Stimulated activated CD8-positive, alpha-beta memory T cell treated with anti-CD3 and anti-CD28 coated beads, Interleukin-12 subunit alpha, Interleukin-12 subunit beta, amount 100 ng/mL, for 1 hour (primary cell): Measurements from ENCODE around the gene OR3A1.
"Not testable (repeated sequence)": the region's sequence is repeated elsewhere in the genome, so short reads cannot be mapped to it uniquely, and the experiment has no call there.

Source experiments
- DNase-seq: peaks from one replicate; pipeline ENCODE4 v3.0.0-alpha.2; 2020; ENCODE audit warnings: low read depth

Gene OR3A1, protein sequence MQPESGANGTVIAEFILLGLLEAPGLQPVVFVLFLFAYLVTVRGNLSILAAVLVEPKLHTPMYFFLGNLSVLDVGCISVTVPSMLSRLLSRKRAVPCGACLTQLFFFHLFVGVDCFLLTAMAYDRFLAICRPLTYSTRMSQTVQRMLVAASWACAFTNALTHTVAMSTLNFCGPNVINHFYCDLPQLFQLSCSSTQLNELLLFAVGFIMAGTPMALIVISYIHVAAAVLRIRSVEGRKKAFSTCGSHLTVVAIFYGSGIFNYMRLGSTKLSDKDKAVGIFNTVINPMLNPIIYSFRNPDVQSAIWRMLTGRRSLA

GRCh38 chr17:3298260-3298659 lies at the start of gene OR3A1:
Gene OR3A1, minus strand, starts transcription at chr17:3298360. Its CDS starts 5,778 bp downstream, at chr17:3292582.
- DNase-seq, result no peak

DNA sequence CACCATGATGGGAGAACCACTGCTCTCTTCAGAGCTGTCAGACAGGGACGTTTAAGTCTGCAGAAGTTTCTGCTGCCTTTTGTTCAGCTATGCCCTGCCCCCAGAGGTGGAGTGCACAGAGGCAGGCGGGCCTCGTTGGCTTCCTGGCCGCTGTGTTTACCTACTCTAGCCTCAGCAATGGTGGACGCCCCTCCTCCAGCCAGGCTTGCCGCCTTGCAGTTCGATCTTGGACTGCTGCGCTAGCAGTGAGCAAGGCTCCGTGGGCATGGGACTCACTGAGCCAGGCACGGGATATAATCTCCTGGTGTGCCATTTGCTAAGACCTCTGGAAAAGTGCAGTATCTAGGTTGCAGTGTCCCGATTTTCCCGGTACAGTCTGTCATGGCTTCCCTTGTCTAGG lies 44.6 kb upstream of the OR3A1 start:
- not testable (repeated sequence) for DNase-seq

DNA sequence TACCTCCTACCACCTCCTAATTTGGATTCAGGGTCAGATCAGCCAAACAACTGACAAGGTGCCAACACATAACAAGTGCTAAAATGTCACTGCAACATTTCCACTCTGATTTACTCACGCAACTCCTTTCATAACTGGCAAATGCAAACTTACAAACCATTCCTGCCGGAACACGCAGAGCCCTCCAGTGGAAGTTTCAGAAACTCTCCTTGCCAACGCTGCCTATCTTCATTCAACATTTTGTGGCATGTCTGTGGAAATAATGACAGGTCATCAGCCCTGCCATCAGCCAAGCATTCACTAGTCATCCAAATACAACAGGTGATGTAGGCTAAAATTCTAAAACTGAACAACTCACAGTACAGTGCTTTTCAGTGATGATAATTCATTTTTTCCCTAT lies 37.7 kb upstream of the OR3A1 start:
- DNase-seq, result no peak

GRCh38 chr17:3318336-3318735 lies 20.2 kb upstream of the OR3A1 start:
- no peak for DNase-seq

- DNase-seq, result no peak
These were observed 18.7 kb upstream of the OR3A1 start for GRCh38 chr17:3316836-3317235.

DNA sequence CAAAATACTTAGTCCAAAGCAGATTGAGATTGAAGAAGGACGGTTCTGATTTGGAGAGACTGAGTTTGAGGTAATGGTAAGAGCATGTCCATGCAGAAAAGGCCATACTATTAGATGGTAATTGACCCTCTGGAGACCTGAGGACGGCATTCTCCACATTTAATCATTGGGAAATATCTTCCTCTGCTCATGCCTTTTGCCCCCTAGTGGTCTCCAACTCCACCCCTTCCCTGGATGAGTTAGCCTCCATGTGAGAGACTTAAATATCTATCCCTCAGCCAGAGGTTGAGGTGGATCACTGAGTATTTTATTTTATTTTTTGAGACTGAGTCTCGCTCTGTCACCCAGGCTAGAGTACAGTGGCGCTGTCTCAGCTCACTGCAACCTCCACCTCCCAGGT lies 10.4 kb upstream of the OR3A1 start:
- DNase-seq, result no peak

DNA sequence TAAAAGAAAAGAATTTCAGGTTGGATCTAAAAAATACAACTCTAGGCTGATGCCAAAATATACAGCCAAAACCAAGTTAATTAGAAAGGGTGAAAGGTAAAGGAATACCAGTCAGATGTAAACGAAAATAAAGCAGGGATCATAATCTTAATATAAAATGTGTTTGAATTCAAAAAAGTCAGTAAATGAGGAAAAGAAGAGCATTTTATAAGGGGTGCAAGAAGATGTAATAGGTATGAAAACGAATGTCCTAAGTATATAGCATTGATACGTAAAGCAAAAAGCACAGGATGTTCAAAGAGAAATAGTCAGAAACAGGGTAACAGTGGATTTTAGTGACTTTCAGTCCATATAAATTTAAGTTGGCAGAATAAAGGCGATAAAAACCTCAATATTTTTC lies 2.5 kb downstream of the OR3A1 start:
- DNase-seq, result no peak

DNA sequence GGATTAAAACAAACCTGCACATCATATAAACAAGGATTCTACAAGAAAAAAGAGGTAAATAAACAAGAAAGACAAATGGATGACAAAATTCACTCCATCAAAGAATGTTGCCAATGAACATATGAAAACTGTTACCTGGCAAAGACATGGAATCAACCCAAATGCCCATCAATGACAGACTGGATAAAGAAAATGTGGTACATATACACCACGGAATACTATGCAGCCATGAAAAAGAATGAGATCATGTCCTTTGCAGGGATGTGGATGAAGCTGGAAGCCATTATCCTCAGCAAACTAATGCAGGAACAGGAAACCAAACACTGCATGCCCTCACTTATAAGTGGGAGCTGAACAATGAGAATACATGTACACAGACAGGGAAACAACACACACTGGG lies 4.6 kb downstream of the OR3A1 start:
- not testable (repeated sequence) for DNase-seq

DNA sequence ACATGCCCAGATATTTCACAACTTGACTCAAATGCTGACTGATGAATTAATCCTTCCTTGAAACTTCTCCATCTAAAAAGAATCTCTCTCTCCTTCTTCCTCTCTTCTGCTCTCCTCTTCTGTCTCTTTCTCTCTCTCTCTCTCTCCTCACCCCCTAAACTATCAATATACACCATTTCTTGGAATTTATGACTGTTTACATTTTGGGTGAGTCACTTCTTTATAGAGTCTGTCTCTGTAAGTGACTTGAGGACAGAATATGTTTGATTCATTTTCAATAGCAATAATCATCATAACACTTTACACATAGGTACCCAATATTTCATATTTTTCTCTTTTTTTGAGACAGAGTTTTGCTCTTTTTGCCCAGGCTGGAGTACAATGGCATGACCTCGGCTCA lies 15.3 kb downstream of the OR3A1 start:
- DNase-seq, result no peak

DNA sequence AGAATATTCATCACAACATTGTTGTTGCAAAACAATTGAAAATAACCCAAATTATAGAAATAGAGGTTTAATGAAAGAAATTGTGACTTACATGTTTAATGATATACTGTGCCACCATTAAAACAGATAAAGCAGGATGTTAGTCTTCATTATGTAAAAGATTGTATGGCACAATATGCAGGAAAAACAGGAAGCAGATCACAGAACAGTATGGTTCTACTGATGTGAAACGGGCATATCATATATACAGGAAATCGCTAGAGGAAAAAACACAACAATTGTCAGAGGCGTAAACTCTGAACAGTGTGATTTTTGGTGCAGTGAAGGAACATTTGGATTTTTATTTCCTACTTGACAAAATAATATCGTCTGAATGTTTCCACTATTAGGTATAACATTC lies 22.0 kb downstream of the OR3A1 start:
- no peak for DNase-seq

GRCh38 chr17:3271072-3271848 lies 26.9 kb downstream of the OR3A1 start:
- no peak for DNase-seq

DNA sequence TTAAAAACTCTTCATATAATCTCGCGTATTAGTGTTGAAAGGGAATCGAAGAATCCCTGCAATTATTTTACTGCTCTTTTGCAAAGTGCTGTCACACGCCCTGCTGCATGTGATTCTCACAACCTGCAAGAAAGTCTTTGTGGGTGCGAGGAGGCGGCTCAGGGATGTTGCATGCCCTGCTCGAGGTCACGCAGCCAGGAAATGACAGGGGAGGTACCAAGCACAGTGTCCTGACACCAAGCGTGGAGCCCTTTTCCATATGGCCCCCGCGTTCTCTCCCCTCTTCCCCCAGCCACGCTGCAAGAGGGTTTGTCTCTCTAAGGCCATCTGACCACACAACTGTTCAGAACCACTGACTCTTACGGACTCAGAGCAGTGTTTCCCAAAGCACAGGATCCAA lies 37.6 kb downstream of the OR3A1 start:
- no peak for DNase-seq

- DNase-seq, result no peak
These were observed 38.0 kb downstream of the OR3A1 start for GRCh38 chr17:3260163-3260562.

DNA sequence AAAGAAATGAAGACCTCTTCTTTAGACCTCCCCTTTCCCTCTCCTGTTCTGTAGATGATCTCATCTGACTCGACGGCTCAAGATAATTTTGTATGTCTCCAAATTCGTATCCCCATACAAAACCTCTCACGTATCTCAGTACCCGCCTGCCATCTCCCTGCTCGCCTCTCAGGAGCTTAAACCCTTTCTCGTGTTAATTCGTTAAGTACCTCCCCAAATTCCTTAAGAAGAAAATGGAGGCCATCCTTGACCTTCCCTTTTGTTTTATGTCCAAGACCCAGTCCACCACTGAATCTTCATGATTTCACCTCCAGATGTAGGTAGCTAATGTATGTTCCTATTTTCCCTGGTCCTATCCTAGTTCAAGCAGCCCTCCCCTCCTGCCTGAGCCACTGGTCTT lies 41.6 kb downstream of the OR3A1 start:
- no peak for DNase-seq

DNA sequence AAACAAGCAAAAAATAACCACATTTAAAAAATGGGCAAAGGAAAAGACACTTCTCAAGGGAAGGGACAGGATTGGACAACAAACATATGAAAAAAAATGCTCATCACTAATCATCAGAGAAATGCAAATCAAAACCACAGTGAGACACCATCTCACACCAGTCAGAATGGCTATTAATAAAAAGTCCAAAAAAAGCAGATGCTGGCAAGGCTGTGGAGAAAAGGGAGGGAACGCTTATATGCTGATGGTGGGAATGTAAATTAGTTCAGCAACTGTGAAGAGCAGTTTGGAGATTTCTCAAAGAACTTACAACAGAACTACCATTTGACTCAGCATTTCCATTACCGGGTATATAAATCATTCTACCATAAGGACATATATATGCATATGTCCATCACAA lies 49.1 kb downstream of the OR3A1 start:
- DNase-seq, result not testable (repeated sequence)

DNA sequence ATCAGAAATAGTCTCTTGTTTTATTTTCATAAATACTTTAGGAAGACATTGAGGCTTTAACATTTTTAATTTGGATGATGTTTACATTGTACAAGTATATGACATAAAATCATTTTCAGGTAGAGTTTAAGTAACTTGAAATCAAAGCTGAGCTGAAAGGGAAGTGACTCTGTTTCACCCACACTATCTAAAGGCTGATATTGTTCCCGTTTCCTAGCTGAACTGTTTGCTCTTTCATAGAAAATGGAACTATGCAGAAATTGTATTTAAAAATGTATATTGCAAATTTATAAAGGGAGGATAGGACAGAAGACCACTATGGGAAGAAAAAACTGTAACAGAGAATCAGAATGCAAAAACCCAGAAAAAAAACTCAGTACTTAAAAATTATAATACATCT lies 53.3 kb downstream of the OR3A1 start:
- DNase-seq, result not testable (repeated sequence)

GRCh38 chr17:3241044-3241443 lies 57.1 kb downstream of the OR3A1 start:
- DNase-seq, result not testable (repeated sequence)
